Skeletal muscle tissue (tissue), 4 donors: ENCODE data around the gene EPS8L1. TPM values are rescaled to one million over a fixed set of nuclear protein-coding genes. Genes with fewer than 3 reads are reported as not detected.
A peak's percentile ranks its signal among the peaks of the same experiment; 100 is the strongest.

Experiments used
- H3K27ac ChIP-seq: one replicate; pipeline ENCODE4 v1.7.0; 2013; ENCODE audit warnings: mild to moderate bottlenecking, low read depth, low read length, inconsistent platforms
- H3K27me3 ChIP-seq, 3 donors: one replicate each; pipeline ENCODE4 v1.7.0; 2013; ENCODE audit warnings: low read length in 3 of 3; ENCODE audit not compliant: control insufficient read depth in 3 of 3, insufficient read depth in 3 of 3
- H3K36me3 ChIP-seq, 3 donors: one replicate each; pipeline ENCODE4 v1.7.0; 2013; ENCODE audit warnings: low read length in 3 of 3; ENCODE audit not compliant: control insufficient read depth in 3 of 3, insufficient read depth in 3 of 3
- H3K4me1 ChIP-seq, 3 donors: one replicate each; pipeline ENCODE4 v1.7.0; 2013; ENCODE audit warnings: low read length in 3 of 3, mild to moderate bottlenecking in 3 of 3; ENCODE audit not compliant: control insufficient read depth in 3 of 3, insufficient read depth in 3 of 3
- H3K4me3 ChIP-seq, 3 donors: one replicate each; pipeline ENCODE4 v1.7.0; 2013; ENCODE audit warnings: low read length in 3 of 3
- H3K9ac ChIP-seq, 3 donors: one replicate each; pipeline ENCODE4 v1.7.0; 2013; ENCODE audit warnings: low read length in 3 of 3, mild to moderate bottlenecking in 3 of 3, moderate library complexity in 2 of 3, low read depth in 1 of 3
- H3K9me3 ChIP-seq, 3 donors: one replicate each; pipeline ENCODE4 v1.7.0; 2013; ENCODE audit warnings: low read length in 3 of 3; ENCODE audit not compliant: control insufficient read depth in 3 of 3
- total RNA-seq: library from RNA; depleted of rRNA; stranded (reverse); fragments of >200 nt; gene quantifications from one replicate; pipeline ENCODE4 v1.2.3, GENCODE V29; 2014
- donor health status: Osteomylitis.

Gene EPS8L1
- total RNA-seq, 1 donor from 2014 or later, result 1.0 TPM

DNA sequence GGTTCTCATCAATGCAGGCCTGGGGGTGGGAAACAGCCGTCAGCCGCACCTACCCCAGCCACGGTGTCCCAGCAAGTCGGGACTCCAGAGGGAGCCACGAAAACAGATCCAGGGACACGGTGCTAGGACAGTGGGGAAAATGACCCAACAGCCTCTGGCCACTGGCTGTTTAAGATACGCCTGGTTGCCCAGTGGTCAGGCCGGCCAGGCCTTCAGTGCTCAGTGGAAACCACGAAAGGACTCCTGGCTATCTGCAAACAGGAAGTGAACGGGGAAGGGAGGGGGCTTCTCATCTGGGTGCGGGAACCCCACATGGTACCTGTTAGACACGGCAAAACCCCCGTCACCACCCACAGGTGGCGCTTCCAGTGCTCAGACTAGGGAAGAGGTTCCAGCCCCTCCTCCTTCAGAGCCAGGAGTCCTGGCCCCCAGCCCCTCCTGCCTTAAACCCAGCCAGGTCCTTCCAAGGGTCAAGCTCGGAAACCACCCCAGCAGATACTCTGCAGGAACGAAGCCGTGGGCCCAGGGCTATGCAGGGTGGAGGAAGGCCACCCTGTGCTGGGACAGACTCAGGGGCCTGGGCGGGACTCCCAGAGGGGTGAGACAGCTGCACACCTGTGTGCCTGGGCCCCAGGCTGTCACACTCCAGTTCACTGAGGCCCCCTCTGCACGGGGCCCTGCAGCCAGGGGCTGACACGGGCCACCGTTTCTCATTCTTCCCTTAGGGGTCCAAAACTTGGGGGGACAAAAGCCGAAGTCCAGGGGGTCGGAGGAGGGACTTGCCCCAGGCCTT lies 37.3 kb downstream of the EPS8L1 start:
- H3K4me3 ChIP-seq, result peak overlapping the region in 1 of 3 donors; percentile 49
- peaks cover 40 to 51% (median 41%) of the 10 kb centered on the region in 3 donors for H3K4me1 ChIP-seq
- peak overlapping the region; percentile 34 to 92 (median 40) for H3K9ac ChIP-seq

DNA sequence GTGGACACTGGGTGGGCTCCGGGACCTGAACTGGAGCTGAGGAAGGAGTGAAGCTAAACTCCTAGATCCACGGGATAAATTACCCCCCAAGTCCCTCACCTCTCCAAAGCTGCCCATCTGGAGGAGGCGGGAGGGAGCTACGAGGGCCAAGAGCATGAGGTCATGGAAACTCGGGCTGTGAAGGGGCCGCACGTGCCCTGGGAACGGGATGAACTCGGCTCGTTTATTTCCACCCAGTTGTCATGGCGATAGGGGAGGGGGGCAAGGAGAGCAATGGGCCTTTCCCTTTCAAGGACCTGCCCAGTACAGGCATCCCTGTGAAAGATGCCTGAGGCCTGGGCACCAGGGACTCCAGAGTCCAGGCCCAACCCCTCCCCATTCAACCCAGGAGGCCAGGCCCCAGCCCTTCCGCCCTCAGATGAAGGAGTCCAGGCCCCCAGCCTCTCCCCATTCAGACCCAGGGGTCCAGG lies 37.9 kb downstream of the EPS8L1 start:
- peak overlapping the region; percentile 86 for H3K27ac ChIP-seq
- peaks cover 44 to 55% (median 47%) of the 10 kb centered on the region in 3 donors for H3K4me1 ChIP-seq
- no peaks in the 10 kb centered on the region for H3K9me3 ChIP-seq
- H3K4me3 ChIP-seq, result peak overlapping the region in 1 of 3 donors; percentile 49
- H3K27me3 ChIP-seq, result no peaks in the 10 kb centered on the region
- peak overlapping the region; percentile 34 to 92 (median 51) for H3K9ac ChIP-seq
- peaks cover 9 to 12% (median 11%) of the 10 kb centered on the region in 3 donors for H3K36me3 ChIP-seq

More for the DNA sequence above, 37.3 kb downstream of the EPS8L1 start:
- Histone ChIP-seq H3K27ac (peak overlapping the region; percentile 86), H3K27me3 (no peaks in the 10 kb centered on the region), H3K9me3 (no peaks in the 10 kb centered on the region), H3K36me3 (peaks cover 9 to 12% (median 11%) of the 10 kb centered on the region in 3 donors)

DNA sequence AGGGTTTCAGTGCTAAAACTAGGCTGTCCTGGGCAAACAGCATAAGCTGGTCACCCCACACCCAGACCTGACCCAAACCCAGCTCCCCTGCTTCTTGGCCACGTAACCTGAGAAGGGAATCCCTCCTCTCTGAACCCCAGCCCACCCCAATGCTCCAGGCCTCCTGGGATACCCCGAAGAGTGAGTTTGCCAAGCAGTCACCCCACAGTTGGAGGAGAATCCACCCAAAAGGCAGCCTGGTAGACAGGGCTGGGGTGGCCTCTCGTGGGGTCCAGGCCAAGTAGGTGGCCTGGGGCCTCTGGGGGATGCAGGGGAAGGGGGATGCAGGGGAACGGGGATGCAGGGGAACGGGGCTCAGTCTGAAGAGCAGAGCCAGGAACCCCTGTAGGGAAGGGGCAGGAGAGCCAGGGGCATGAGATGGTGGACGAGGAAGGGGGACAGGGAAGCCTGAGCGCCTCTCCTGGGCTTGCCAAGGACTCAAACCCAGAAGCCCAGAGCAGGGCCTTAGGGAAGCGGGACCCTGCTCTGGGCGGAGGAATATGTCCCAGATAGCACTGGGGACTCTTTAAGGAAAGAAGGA lies 39.0 kb downstream of the EPS8L1 start:
- H3K4me1 ChIP-seq, result peaks cover 45 to 57% (median 50%) of the 10 kb centered on the region in 3 donors
- H3K27ac ChIP-seq, result peak overlapping the region; percentile 86
- H3K9ac ChIP-seq, result peak overlapping the region in 2 of 3 donors; percentile 50 to 92
- peaks cover 1 to 7% (median 2%) of the 10 kb centered on the region in 3 donors for H3K36me3 ChIP-seq
- H3K4me3 ChIP-seq, result peak overlapping the region in 1 of 3 donors; percentile 22
- H3K27me3 ChIP-seq, result no peaks in the 10 kb centered on the region
- H3K9me3 ChIP-seq, result no peaks in the 10 kb centered on the region

DNA sequence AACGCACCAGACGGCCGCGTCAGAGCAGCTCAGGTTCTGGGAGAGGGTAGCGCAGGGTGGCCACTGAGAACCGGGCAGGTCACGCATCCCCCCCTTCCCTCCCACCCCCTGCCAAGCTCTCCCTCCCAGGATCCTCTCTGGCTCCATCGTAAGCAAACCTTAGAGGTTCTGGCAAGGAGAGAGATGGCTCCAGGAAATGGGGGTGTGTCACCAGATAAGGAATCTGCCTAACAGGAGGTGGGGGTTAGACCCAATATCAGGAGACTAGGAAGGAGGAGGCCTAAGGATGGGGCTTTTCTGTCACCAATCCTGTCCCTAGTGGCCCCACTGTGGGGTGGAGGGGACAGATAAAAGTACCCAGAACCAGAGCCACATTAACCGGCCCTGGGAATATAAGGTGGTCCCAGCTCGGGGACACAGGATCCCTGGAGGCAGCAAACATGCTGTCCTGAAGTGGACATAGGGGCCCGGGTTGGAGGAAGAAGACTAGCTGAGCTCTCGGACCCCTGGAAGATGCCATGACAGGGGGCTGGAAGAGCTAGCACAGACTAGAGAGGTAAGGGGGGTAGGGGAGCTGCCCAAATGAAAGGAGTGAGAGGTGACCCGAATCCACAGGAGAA lies 39.9 kb downstream of the EPS8L1 start:
- peak overlapping the region; percentile 91 to 94 (median 91) for H3K4me3 ChIP-seq
- peak overlapping the region; percentile 86 for H3K27ac ChIP-seq
- no peaks in the 10 kb centered on the region for H3K36me3 ChIP-seq
- no peaks in the 10 kb centered on the region for H3K27me3 ChIP-seq
- peak overlapping the region; percentile 73 to 92 (median 89) for H3K9ac ChIP-seq
- peaks cover 45 to 57% (median 50%) of the 10 kb centered on the region in 3 donors for H3K4me1 ChIP-seq
- no peaks in the 10 kb centered on the region for H3K9me3 ChIP-seq

DNA sequence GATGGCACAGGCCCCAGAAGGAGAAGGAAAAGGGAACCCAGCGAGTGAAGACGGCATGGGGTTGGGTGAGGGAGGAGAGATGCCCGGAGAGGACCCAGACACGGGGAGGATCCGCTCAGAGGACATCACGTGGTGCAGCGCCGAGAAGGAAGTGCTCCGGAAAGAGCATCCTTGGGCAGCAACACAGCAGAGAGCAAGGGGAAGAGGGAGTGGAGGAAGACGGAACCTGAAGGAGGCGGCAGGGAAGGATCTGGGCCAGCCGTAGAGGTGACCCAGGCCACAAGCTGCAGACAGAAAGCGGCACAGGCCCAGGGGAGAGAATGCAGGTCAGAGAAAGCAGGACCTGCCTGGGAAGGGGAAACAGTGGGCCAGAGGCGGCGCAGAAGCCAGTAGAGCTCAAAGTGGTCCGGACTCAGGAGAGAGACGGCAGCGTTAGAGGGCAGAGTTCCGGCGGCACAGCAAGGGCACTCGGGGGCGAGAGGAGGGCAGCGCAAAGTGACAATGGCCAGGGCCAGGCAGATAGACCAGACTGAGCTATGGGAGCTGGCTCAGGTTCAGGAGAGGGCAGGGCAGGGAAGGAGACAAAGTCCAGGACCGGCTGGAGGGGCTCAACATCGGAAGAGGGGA lies 40.7 kb downstream of the EPS8L1 start:
- peak overlapping the region; percentile 91 to 94 (median 91) for H3K4me3 ChIP-seq
- no peaks in the 10 kb centered on the region for H3K9me3 ChIP-seq
- no peaks in the 10 kb centered on the region for H3K27me3 ChIP-seq
- peak overlapping the region; percentile 86 for H3K27ac ChIP-seq
- peak overlapping the region; percentile 73 to 92 (median 89) for H3K9ac ChIP-seq
- H3K36me3 ChIP-seq, result no peaks in the 10 kb centered on the region
- H3K4me1 ChIP-seq, result peaks cover 44 to 56% (median 50%) of the 10 kb centered on the region in 3 donors

DNA sequence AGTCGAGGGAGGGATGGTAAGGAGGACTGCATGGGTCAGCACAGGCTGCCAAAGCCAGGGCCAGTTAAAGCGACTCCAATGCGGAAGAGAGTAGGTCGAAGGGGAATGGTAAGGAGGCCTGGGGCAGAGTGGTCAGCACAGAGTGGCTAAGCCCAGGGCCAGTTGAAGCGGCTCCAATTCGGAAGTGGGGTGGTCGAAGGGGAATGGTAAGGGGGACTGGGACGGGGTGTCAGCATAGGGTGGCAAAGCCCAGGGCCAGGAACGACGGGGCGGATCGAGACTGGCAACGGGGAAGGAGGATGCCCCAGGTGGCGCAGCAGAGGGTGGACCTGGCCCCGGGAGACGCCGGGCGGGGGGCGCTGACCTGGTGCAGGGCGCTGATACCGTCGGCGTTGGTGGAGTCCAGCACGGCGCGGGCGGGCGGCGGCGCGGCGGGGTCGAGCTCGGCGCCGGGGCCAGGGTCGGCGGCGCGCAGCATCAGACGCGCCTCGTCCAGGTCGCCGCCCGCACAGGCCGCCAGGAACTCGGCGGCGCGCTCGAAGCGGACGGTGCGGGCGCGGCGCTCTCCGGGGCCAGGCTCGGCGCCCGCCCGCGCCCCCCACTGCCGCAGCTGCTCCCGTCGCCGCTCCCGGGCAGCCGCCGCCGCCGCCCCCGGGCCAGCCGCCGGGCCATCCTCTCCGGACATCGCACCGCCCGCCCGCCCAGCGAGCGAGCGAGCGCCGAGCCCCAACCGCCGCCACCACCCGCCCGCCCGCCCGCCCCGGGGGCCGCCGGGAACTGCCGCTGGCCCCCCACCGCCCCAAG lies 41.4 kb downstream of the EPS8L1 start, which contains the start of gene PPP1R12C:
PPP1R12C (minus strand) TSS at position 779 of the 804 bp plus-strand sequence; CDS start at position 685, 94 bp downstream.
- Histone ChIP-seq H3K36me3 (no peaks in the 10 kb centered on the region), H3K9me3 (no peaks in the 10 kb centered on the region), H3K4me3 (peak within 1 kb of the TSS; percentile 91 to 94 (median 93)), H3K27ac (peak within 1 kb of the TSS; percentile 86), H3K9ac (peak within 1 kb of the TSS; percentile 73 to 92 (median 89)), H3K27me3 (no peaks in the 10 kb centered on the region), H3K4me1 (peaks cover 40 to 51% (median 50%) of the 10 kb centered on the region in 3 donors)

DNA sequence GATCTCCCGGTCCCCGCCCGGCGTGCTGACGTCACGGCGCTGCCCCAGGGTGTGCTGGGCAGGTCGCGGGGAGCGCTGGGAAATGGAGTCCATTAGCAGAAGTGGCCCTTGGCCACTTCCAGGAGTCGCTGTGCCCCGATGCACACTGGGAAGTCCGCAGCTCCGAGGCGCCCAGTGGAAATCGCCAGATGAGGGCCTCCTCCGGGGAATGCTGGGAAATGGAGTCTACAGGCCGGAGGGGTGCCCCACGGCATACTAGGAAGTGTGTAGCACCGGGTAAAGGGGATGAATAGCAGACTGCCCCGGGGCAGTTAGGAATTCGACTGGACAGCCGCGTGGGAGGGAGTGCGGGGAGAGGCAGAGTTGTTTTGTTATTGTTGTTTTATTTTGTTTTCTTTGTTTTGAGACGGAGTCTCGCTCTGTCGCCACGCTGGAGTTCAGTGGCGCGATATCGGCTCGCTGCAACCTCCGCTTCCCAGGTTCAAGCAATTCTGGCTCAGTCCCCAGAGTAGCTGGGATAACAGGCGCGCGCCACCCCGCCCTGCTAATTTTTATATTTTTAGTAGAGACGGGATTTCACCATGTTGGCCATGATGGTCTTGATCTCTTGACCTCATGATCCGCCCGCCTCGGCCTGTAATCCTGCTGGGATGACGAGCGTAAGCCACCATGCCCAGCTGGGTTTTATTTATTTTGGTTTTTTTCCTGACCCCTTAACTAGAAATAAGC lies 42.2 kb downstream of the EPS8L1 start:
- H3K36me3 ChIP-seq, result no peaks in the 10 kb centered on the region
- H3K9me3 ChIP-seq, result no peaks in the 10 kb centered on the region
- H3K4me1 ChIP-seq, result peaks cover 40 to 49% (median 46%) of the 10 kb centered on the region in 3 donors
- H3K27me3 ChIP-seq, result no peaks in the 10 kb centered on the region
- peak overlapping the region; percentile 57 for H3K27ac ChIP-seq
- peak overlapping the region; percentile 73 to 93 (median 80) for H3K4me3 ChIP-seq
- peak overlapping the region; percentile 55 to 79 (median 68) for H3K9ac ChIP-seq

DNA sequence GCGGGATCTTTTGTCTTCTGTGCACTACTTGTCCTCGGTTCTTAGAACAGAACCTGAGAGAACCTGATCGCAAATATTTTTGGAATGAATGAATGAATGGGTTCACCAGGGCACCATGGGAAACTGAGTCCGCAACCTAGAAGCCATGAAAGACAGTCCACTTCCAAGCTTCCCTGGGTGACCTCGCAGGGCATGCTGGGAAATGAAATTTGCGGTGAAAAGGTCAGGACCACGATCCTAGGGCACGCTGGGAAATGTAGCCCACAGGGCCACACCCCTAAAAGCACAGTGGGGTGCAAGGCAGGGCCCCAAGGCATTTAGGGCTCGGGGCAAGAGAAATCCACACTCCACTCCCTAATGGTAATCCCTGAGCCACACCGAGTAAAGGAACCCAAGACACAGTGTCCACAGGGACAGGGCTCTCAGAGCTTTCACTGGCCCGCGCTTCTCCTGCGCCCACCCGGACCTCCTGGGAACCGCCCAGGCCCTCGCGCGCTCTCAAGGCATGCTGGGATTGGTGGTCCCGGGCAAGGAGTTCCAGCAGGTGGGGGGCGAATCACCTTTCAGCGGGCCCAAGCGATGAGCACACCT lies 42.8 kb downstream of the EPS8L1 start:
- H3K4me1 ChIP-seq, result peaks cover 33 to 43% (median 40%) of the 10 kb centered on the region in 3 donors
- H3K9me3 ChIP-seq, result no peaks in the 10 kb centered on the region
- H3K4me3 ChIP-seq, result peak overlapping the region; percentile 73 to 93 (median 80)
- peak overlapping the region; percentile 7 to 63 (median 55) for H3K9ac ChIP-seq
- no peaks in the 10 kb centered on the region for H3K36me3 ChIP-seq
- H3K27ac ChIP-seq, result peak overlapping the region; percentile 57
- no peaks in the 10 kb centered on the region for H3K27me3 ChIP-seq
